Erythroblast (primary cell): ENCODE measurements around the gene LHX3.

ENCODE experiments used
- GATA1 ChIP-seq: IDR thresholded peaks from 2 replicates; pipeline ENCODE4 v1.6.1; 2011; ENCODE audit warnings: low read depth, mild to moderate bottlenecking, control low read depth, low read length, moderate library complexity
- POLR2A ChIP-seq: IDR thresholded peaks from 2 replicates; pipeline ENCODE4 v1.6.1; 2011; ENCODE audit warnings: mild to moderate bottlenecking, low read length

GRCh38 chr9:136244969-136245218, 40.0 kb upstream of the LHX3 start:
- TF ChIP-seq POLR2A (no peak), GATA1 (no peak)
